Endothelial cell of umbilical vein (primary cell): ENCODE data around the gene ATP10A. TPM values are rescaled to one million over a fixed set of nuclear protein-coding genes. Genes with fewer than 3 reads are reported as not detected.

Experiments
- BruUV-seq: library from RNA; stranded (reverse); fragments of 400-500 nt; replicated peaks from 2 replicates; lab custom pipeline; 2021; lab: Mats Ljungman, UMichigan
- CTCF ChIA-PET: fragments of 300-600, 350-600 bp; sonication (Branson Sonifier 250); formaldehyde crosslinking; loops from one replicate; lab custom pipeline; 2021; ENCODE audit warnings: antibody characterized with exemption, inconsistent platforms; lab: Charles Lee
- POLR2A ChIA-PET: fragments of 300-600, 350-600 bp; sonication (Branson Sonifier 250); formaldehyde crosslinking; loops from one replicate; lab custom pipeline; 2021; ENCODE audit warnings: antibody characterized with exemption, inconsistent platforms; lab: Charles Lee
- DNase-seq: peaks from one replicate; pipeline ENCODE4 v3.0.0-alpha.2; 2011; ENCODE audit warnings: low read depth, low spot score
- FAIRE-seq: peaks from 2 replicates; lab custom pipeline; 2011; peaks lifted over from hg19 to GRCh38; lab: Jason Lieb, UNC
- H2AFZ ChIP-seq: 2 replicates; pipeline ENCODE4 v1.6.0; 2012; ENCODE audit warnings: low read depth, low read length, control low read depth, inconsistent platforms
- H3K27ac ChIP-seq: 2 replicates; pipeline ENCODE4 v1.5.1; 2011; ENCODE audit warnings: low read depth, mild to moderate bottlenecking, control low read depth, low read length, moderate library complexity; ENCODE audit not compliant: insufficient read depth
- H3K27me3 ChIP-seq, 2 experiments: 2 replicates each; pipeline versions ENCODE4 v1.6.0 to v1.6.1; 2011; ENCODE audit warnings: low read length in 2 of 2, mixed read lengths in 1 of 2; ENCODE audit not compliant: control insufficient read depth in 2 of 2, insufficient read depth in 2 of 2
- H3K36me3 ChIP-seq, 2 experiments: 2 replicates in 1 of 2; 3 replicates in 1 of 2; pipeline ENCODE4 v1.5.1; 2011; ENCODE audit warnings: low read length in 2 of 2, mild to moderate bottlenecking in 1 of 2, moderate library complexity in 1 of 2; ENCODE audit not compliant: control insufficient read depth in 2 of 2, insufficient read depth in 2 of 2; ENCODE audit errors: extremely low read depth in 1 of 2
- H3K4me1 ChIP-seq: 3 replicates; pipeline ENCODE4 v1.5.1; 2011; ENCODE audit warnings: mild to moderate bottlenecking, low read length; ENCODE audit not compliant: control insufficient read depth, insufficient read depth; ENCODE audit errors: extremely low read depth
- H3K4me2 ChIP-seq: 2 replicates; pipeline ENCODE4 v1.6.1; 2011; ENCODE audit warnings: low read length, control low read depth, mixed read lengths; ENCODE audit not compliant: insufficient read depth
- H3K4me3 ChIP-seq, 3 experiments: fragments of 200-600 bp in 1 of 3; sonication (generic), shearing (Covaris generic) in 1 of 3; replicated peaks in 1 of 3; 2 replicates each; pipeline ENCODE4 v1.5.1; 2011 to 2016; ENCODE audit warnings: control low read depth in 3 of 3, low read length in 3 of 3, mild to moderate bottlenecking in 2 of 3, inconsistent platforms in 1 of 3, low read depth in 1 of 3, moderate library complexity in 1 of 3; ENCODE audit not compliant: insufficient read depth in 1 of 3
- H3K79me2 ChIP-seq: 2 replicates; pipeline ENCODE4 v1.6.0; 2012; ENCODE audit warnings: low read length, inconsistent platforms; ENCODE audit not compliant: control insufficient read depth, insufficient read depth
- H3K9ac ChIP-seq: replicated peaks from 2 replicates; pipeline ENCODE3; 2011; ENCODE audit warnings: low read length, control low read depth; ENCODE audit not compliant: insufficient read depth; ENCODE audit errors: extremely low read depth
- H3K9me1 ChIP-seq: replicated peaks from 3 replicates; pipeline ENCODE4 v1.6.0; 2011; ENCODE audit warnings: mild to moderate bottlenecking, low read length; ENCODE audit not compliant: control insufficient read depth, insufficient read depth; ENCODE audit errors: extremely low read depth
- H3K9me3 ChIP-seq: replicated peaks from 2 replicates; pipeline ENCODE4 v1.5.1; 2012; ENCODE audit warnings: low read length, inconsistent platforms; ENCODE audit not compliant: control insufficient read depth, insufficient read depth
- H4K20me1 ChIP-seq: replicated peaks from 2 replicates; pipeline ENCODE3; 2011; ENCODE audit warnings: mild to moderate bottlenecking, low read length; ENCODE audit not compliant: control insufficient read depth, insufficient read depth; ENCODE audit errors: extremely low read depth
- EZH2 ChIP-seq: IDR thresholded peaks from 2 replicates; pipeline ENCODE4 v1.6.1; 2012; ENCODE audit warnings: borderline replicate concordance, low read depth, mild to moderate bottlenecking, moderate library complexity, low read length, inconsistent platforms; ENCODE audit not compliant: severe bottlenecking
- FOS ChIP-seq: IDR thresholded peaks from 2 replicates; pipeline ENCODE4 v1.6.1; 2011; ENCODE audit warnings: mild to moderate bottlenecking, low read length, moderate library complexity, borderline replicate concordance; ENCODE audit not compliant: insufficient read depth
- GATA2 ChIP-seq: IDR thresholded peaks from 2 replicates; pipeline ENCODE4 v1.7.0; 2011; ENCODE audit warnings: low read depth, mild to moderate bottlenecking, moderate library complexity, mixed read lengths, low read length; ENCODE audit not compliant: insufficient read length, insufficient read depth
- JUN ChIP-seq: IDR thresholded peaks from 2 replicates; pipeline ENCODE4 v1.6.1; 2011; ENCODE audit warnings: borderline replicate concordance, low read depth; ENCODE audit not compliant: insufficient read length, insufficient read depth
- MYC ChIP-seq: IDR thresholded peaks from one replicate; pipeline ENCODE4 v1.6.1; 2011; ENCODE audit warnings: mild to moderate bottlenecking, low read depth, low read length
- POLR2A ChIP-seq: IDR thresholded peaks from 2 replicates; pipeline ENCODE4 v1.6.1; 2012; ENCODE audit warnings: low read depth, mild to moderate bottlenecking, control low read depth, low read length
- POLR2AphosphoS5 ChIP-seq: IDR thresholded peaks from 2 replicates; pipeline ENCODE4 v1.6.1; 2012; ENCODE audit warnings: low read depth, mild to moderate bottlenecking, control low read depth, low read length, moderate library complexity; ENCODE audit not compliant: insufficient read depth
- dilution Hi-C: fragments of 300-500 bp; cut with MboI; formaldehyde crosslinking; loops from one replicate; pipeline ENCODE4 v1.15.0; 2019; ENCODE audit warnings: low sequenced_read_pairs; ENCODE audit not compliant: extremely low pct_ligation_motif_present
- intact Hi-C: fragments of 100-400 bp; cut with micrococcal nuclease; formaldehyde crosslinking; loops from one replicate; pipeline ENCODE4 v1.10.0; 2022
- polyA plus RNA-seq, 4 experiments: library from polyadenylated mRNA; depleted of rRNA in 3 of 4; stranded (reverse) in 3 of 4; unstranded in 1 of 4; fragments of >200 nt; gene quantifications; 2 replicates each; pipeline versions ENCODE4 v1.2.1 to v1.2.3, GENCODE V29; 2011 to 2012; ENCODE audit warnings: missing spikeins in 1 of 4
- total RNA-seq: library from RNA; stranded (reverse); gene quantifications from 2 replicates; pipeline ENCODE4 v1.2.3, GENCODE V29; 2021
- TF ChIP-seq, protein P1 (sequence below), 2 donors: IDR thresholded peaks; 1 replicate in 1 of 2; 2 replicates in 1 of 2; pipeline ENCODE4 v1.5.1; 2011; ENCODE audit warnings: low read length in 2 of 2, mild to moderate bottlenecking in 2 of 2, moderate library complexity in 2 of 2, control low read depth in 1 of 2, inconsistent platforms in 1 of 2, low read depth in 1 of 2; ENCODE audit not compliant: insufficient read depth in 1 of 2; ENCODE audit errors: extremely low read depth in 1 of 2
- TF ChIP-seq, protein P2 (sequence below): IDR thresholded peaks from 2 replicates; pipeline ENCODE4 v1.6.1; 2011; ENCODE audit not compliant: insufficient read depth, insufficient read length

Gene ATP10A
- total and polyA plus RNA-seq, 2 donors (not counting 3 experiments of a cell fraction or from before 2014, with no cell fraction given) = not detected

DNA sequence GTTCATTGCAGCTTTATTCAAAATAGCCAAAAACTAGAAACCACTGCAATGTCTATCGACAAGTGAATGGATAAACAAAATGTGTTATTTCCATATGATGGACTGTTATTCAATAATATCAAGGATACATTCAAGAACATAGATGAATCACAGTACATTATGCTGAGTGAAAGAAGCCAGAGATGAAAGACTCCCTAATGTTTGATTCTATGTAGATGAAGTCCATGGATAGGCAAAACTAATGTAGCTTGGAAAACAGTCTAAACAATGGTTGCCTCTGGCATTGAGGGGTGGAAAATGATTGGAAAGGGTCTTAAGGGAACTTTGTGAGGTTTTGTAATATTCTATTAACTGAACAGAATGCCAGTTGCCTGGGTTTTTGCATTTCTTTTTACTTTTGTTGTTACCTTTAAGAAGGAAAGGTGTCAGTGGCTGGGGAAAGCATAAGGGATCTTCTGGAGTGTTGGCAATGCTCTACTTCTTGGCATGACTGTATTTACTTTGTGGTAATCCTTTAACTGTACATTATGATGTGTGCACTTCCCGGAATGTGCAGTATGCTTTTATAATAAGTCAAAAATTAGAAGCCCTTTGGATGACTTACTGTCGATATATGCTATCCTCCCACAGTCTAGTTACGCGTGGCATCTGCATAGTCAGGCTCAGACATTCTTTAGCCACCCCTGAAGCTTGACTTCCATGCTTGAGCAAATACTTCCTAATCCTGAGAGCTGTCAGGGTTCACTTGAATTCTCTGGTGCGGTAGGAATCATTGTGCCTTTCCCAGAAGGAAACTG, 20.5 kb upstream of the ATP10A start:
- no peak overlapping the region for H2AFZ ChIP-seq
- CTCF ChIA-PET = no interaction called here
- TF ChIP-seq POLR2A = no peak
- TF ChIP-seq JUN = no peak
- TF ChIP-seq, protein P1, sequence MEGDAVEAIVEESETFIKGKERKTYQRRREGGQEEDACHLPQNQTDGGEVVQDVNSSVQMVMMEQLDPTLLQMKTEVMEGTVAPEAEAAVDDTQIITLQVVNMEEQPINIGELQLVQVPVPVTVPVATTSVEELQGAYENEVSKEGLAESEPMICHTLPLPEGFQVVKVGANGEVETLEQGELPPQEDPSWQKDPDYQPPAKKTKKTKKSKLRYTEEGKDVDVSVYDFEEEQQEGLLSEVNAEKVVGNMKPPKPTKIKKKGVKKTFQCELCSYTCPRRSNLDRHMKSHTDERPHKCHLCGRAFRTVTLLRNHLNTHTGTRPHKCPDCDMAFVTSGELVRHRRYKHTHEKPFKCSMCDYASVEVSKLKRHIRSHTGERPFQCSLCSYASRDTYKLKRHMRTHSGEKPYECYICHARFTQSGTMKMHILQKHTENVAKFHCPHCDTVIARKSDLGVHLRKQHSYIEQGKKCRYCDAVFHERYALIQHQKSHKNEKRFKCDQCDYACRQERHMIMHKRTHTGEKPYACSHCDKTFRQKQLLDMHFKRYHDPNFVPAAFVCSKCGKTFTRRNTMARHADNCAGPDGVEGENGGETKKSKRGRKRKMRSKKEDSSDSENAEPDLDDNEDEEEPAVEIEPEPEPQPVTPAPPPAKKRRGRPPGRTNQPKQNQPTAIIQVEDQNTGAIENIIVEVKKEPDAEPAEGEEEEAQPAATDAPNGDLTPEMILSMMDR (IDR thresholded peaks at IDR 0.05; ENCODE audit: extremely low read depth in 1 of 2, insufficient read depth in 1 of 2, low read depth in 1 of 2, low read length in 2 of 2) = no peak
- TF ChIP-seq, protein P2, sequence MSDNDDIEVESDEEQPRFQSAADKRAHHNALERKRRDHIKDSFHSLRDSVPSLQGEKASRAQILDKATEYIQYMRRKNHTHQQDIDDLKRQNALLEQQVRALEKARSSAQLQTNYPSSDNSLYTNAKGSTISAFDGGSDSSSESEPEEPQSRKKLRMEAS = no peak
- no peak for TF ChIP-seq FOS
- no peak for TF ChIP-seq POLR2AphosphoS5
- no peak for TF ChIP-seq MYC
- no peak for TF ChIP-seq GATA2
- TF ChIP-seq EZH2 = no peak
- no peaks in the 10 kb centered on the region for H3K4me1 ChIP-seq
- H3K4me3 ChIP-seq = no peak overlapping the region
- dilution Hi-C loops (no loop called here), intact Hi-C loops (no loop called here)
- no peak overlapping the region for H3K4me2 ChIP-seq
- POLR2A ChIA-PET = no interaction called here
- H3K36me3 ChIP-seq = no peaks in the 10 kb centered on the region
- H4K20me1 ChIP-seq = no peaks in the 10 kb centered on the region
- H3K27me3 ChIP-seq = no peaks in the 10 kb centered on the region
- H3K9me3 ChIP-seq = peaks cover 5% of the 10 kb centered on the region
- no peak for DNase-seq
- no peak overlapping the region for H3K27ac ChIP-seq
- H3K79me2 ChIP-seq = no peaks in the 10 kb centered on the region
- FAIRE-seq = no peak
- BruUV-seq = no TSS peak
- no peaks in the 10 kb centered on the region for H3K9me1 ChIP-seq
- H3K9ac ChIP-seq = no peak overlapping the region
